ENCODE results near the gene FARS2. TPM values are rescaled to one million over a fixed set of nuclear protein-coding genes. Genes with fewer than 3 reads are reported as not detected.

The FARS2 gene
- total RNA-seq, 5 donors from 2014 or later (not counting 1 experiment from before 2014, with no cell fraction given) = 17.9 to 24.2 (median 20.3) TPM

- ChIA-PET POLR2A (no interaction called here), CTCF (no interaction called here)
- no peak for ATAC-seq (replicated peaks in 1 of 4)
- no peak overlapping the region for H3K4me3 Mint-ChIP-seq
- Histone ChIP-seq H3K27me3 (replicated peaks in 1 of 2; ENCODE audit: control insufficient read depth in 2 of 2, extremely low read depth in 1 of 2, insufficient read depth in 2 of 2, low read length in 1 of 2) (no peaks in the 10 kb centered on the region), H3K27ac (ENCODE audit: low read length) (no peak overlapping the region), H3K36me3 (ENCODE audit: control insufficient read depth in 2 of 2, extremely low read depth in 1 of 2, insufficient read depth in 1 of 2, low read length in 1 of 2) (no peaks in the 10 kb centered on the region), H3K9me3 (no peaks in the 10 kb centered on the region), H3K4me1 (ENCODE audit: control insufficient read depth in 1 of 2, extremely low read depth in 1 of 2, insufficient read depth in 2 of 2, low read length in 2 of 2) (peaks cover 0 to 5% of the 10 kb centered on the region in 2 experiments), H3K4me3 (ENCODE audit: control insufficient read depth in 1 of 2, extremely low read depth in 1 of 2, low read length in 1 of 2) (no peak overlapping the region)
- H3K9me3 Mint-ChIP-seq = peaks cover 0 to 3% (median 0%) of the 10 kb centered on the region in 3 donors
- H3K4me1 Mint-ChIP-seq = peaks cover 2 to 7% (median 2%) of the 10 kb centered on the region in 3 donors
- peaks cover 38% of the 10 kb centered on the region for H3K36me3 Mint-ChIP-seq
- no peak overlapping the region for H3K27ac Mint-ChIP-seq
- DNase-seq = no peak
- H3K27me3 Mint-ChIP-seq = no peaks in the 10 kb centered on the region
- no CpG with 5 or more reads among the region's 1 CpG for WGBS (ENCODE audit: insufficient coverage)
Observed at GRCh38 chr6:5536644-5537043, 275.3 kb downstream of the FARS2 start.

GRCh38 chr6:5537132-5537531 is 275.8 kb downstream of the FARS2 start:
- DNase-seq (no peak), ATAC-seq (replicated peaks in 1 of 4) (no peak)
- H3K9me3 ChIP-seq = no peaks in the 10 kb centered on the region
- H3K27me3 ChIP-seq (replicated peaks in 1 of 2; ENCODE audit: control insufficient read depth in 2 of 2, extremely low read depth in 1 of 2, insufficient read depth in 2 of 2, low read length in 1 of 2) = no peaks in the 10 kb centered on the region
- POLR2A ChIA-PET = no interaction called here
- H3K9me3 Mint-ChIP-seq = peaks cover 0 to 3% (median 0%) of the 10 kb centered on the region in 3 donors
- H3K27ac Mint-ChIP-seq = no peak overlapping the region
- no peak overlapping the region for H3K27ac ChIP-seq (ENCODE audit: low read length)
- no peaks in the 10 kb centered on the region for H3K27me3 Mint-ChIP-seq
- no peak overlapping the region for H3K4me3 ChIP-seq (ENCODE audit: control insufficient read depth in 1 of 2, extremely low read depth in 1 of 2, low read length in 1 of 2)
- H3K36me3 Mint-ChIP-seq = peaks cover 38% of the 10 kb centered on the region
- H3K4me1 Mint-ChIP-seq = peaks cover 2 to 3% (median 2%) of the 10 kb centered on the region in 3 donors
- peaks cover 0 to 1% of the 10 kb centered on the region in 2 experiments for H3K4me1 ChIP-seq (ENCODE audit: control insufficient read depth in 1 of 2, extremely low read depth in 1 of 2, insufficient read depth in 2 of 2, low read length in 2 of 2)
- no peak overlapping the region for H3K4me3 Mint-ChIP-seq
- no peaks in the 10 kb centered on the region for H3K36me3 ChIP-seq (ENCODE audit: control insufficient read depth in 2 of 2, extremely low read depth in 1 of 2, insufficient read depth in 1 of 2, low read length in 1 of 2)
- CTCF ChIA-PET = no interaction called here
- whole genome bisulfite sequencing (ENCODE audit: insufficient coverage) = 100% methylated on average over 5 of the region's 8 CpGs

- DNase-seq (no peak), ATAC-seq (replicated peaks in 1 of 4) (no peak)
- H3K36me3 ChIP-seq (ENCODE audit: control insufficient read depth in 2 of 2, extremely low read depth in 1 of 2, insufficient read depth in 1 of 2, low read length in 1 of 2) = no peaks in the 10 kb centered on the region
- peaks cover 38% of the 10 kb centered on the region for H3K36me3 Mint-ChIP-seq
- ChIA-PET POLR2A (no interaction called here), CTCF (no interaction called here)
- peaks cover 0 to 2% (median 2%) of the 10 kb centered on the region in 3 donors for H3K4me1 Mint-ChIP-seq
- no peaks in the 10 kb centered on the region for H3K4me1 ChIP-seq (ENCODE audit: control insufficient read depth in 1 of 2, extremely low read depth in 1 of 2, insufficient read depth in 2 of 2, low read length in 2 of 2)
- no peak overlapping the region for H3K4me3 Mint-ChIP-seq
- no peaks in the 10 kb centered on the region for H3K9me3 ChIP-seq
- no CpG with 5 or more reads among the region's 1 CpG for WGBS (ENCODE audit: insufficient coverage)
- no peak overlapping the region for H3K27ac Mint-ChIP-seq
- H3K9me3 Mint-ChIP-seq = peaks cover 0 to 3% (median 0%) of the 10 kb centered on the region in 3 donors
- no peaks in the 10 kb centered on the region for H3K27me3 ChIP-seq (replicated peaks in 1 of 2; ENCODE audit: control insufficient read depth in 2 of 2, extremely low read depth in 1 of 2, insufficient read depth in 2 of 2, low read length in 1 of 2)
- H3K27ac ChIP-seq (ENCODE audit: low read length) = no peak overlapping the region
- H3K27me3 Mint-ChIP-seq = no peaks in the 10 kb centered on the region
- H3K4me3 ChIP-seq (ENCODE audit: control insufficient read depth in 1 of 2, extremely low read depth in 1 of 2, low read length in 1 of 2) = no peak overlapping the region
Observed at GRCh38 chr6:5537967-5538366, 276.7 kb downstream of the FARS2 start.

- 87% methylated on average over 7 of the region's 8 CpGs for WGBS (ENCODE audit: insufficient coverage)
- ATAC-seq (replicated peaks in 1 of 4) (no peak), DNase-seq (no peak)
- Histone ChIP-seq H3K4me3 (ENCODE audit: control insufficient read depth in 1 of 2, extremely low read depth in 1 of 2, low read length in 1 of 2) (no peak overlapping the region), H3K27me3 (replicated peaks in 1 of 2; ENCODE audit: control insufficient read depth in 2 of 2, extremely low read depth in 1 of 2, insufficient read depth in 2 of 2, low read length in 1 of 2) (no peaks in the 10 kb centered on the region), H3K4me1 (ENCODE audit: control insufficient read depth in 1 of 2, extremely low read depth in 1 of 2, insufficient read depth in 2 of 2, low read length in 2 of 2) (no peaks in the 10 kb centered on the region), H3K36me3 (ENCODE audit: control insufficient read depth in 2 of 2, extremely low read depth in 1 of 2, insufficient read depth in 1 of 2, low read length in 1 of 2) (peaks cover 0 to 4% of the 10 kb centered on the region in 2 donors), H3K27ac (ENCODE audit: low read length) (no peak overlapping the region), H3K9me3 (no peaks in the 10 kb centered on the region)
- H3K27ac Mint-ChIP-seq = no peak overlapping the region
- CTCF ChIA-PET = no interaction called here
- H3K9me3 Mint-ChIP-seq = no peaks in the 10 kb centered on the region
- H3K36me3 Mint-ChIP-seq = peaks cover 41% of the 10 kb centered on the region
- no peak overlapping the region for H3K4me3 Mint-ChIP-seq
- H3K4me1 Mint-ChIP-seq = peaks cover 0 to 2% (median 2%) of the 10 kb centered on the region in 3 donors
- H3K27me3 Mint-ChIP-seq = no peaks in the 10 kb centered on the region
- POLR2A ChIA-PET = no interaction called here
Observed at GRCh38 chr6:5540370-5540769, 279.1 kb downstream of the FARS2 start.

GRCh38 chr6:5541025-5541424 is 279.7 kb downstream of the FARS2 start:
- Histone ChIP-seq H3K36me3 (ENCODE audit: control insufficient read depth in 2 of 2, extremely low read depth in 1 of 2, insufficient read depth in 1 of 2, low read length in 1 of 2) (peaks cover 0 to 5% of the 10 kb centered on the region in 2 donors), H3K27me3 (replicated peaks in 1 of 2; ENCODE audit: control insufficient read depth in 2 of 2, extremely low read depth in 1 of 2, insufficient read depth in 2 of 2, low read length in 1 of 2) (no peaks in the 10 kb centered on the region), H3K4me3 (ENCODE audit: control insufficient read depth in 1 of 2, extremely low read depth in 1 of 2, low read length in 1 of 2) (no peak overlapping the region), H3K27ac (ENCODE audit: low read length) (no peak overlapping the region), H3K9me3 (no peaks in the 10 kb centered on the region), H3K4me1 (ENCODE audit: control insufficient read depth in 1 of 2, extremely low read depth in 1 of 2, insufficient read depth in 2 of 2, low read length in 2 of 2) (no peaks in the 10 kb centered on the region)
- Mint-ChIP-seq H3K27me3 (no peaks in the 10 kb centered on the region), H3K27ac (no peak overlapping the region), H3K4me3 (no peak overlapping the region), H3K9me3 (no peaks in the 10 kb centered on the region), H3K36me3 (peaks cover 43% of the 10 kb centered on the region), H3K4me1 (peaks cover 0 to 2% (median 2%) of the 10 kb centered on the region in 3 donors)
- CTCF ChIA-PET = no interaction called here
- DNase-seq = no peak
- POLR2A ChIA-PET = no interaction called here
- no CpG with 5 or more reads among the region's 3 CpGs for WGBS (ENCODE audit: insufficient coverage)
- no peak for ATAC-seq (replicated peaks in 1 of 4)

GRCh38 chr6:5541751-5542432 is 280.6 kb downstream of the FARS2 start:
- ChIA-PET CTCF (no interaction called here), POLR2A (no interaction called here)
- Histone ChIP-seq H3K4me1 (ENCODE audit: control insufficient read depth in 1 of 2, extremely low read depth in 1 of 2, insufficient read depth in 2 of 2, low read length in 2 of 2) (no peaks in the 10 kb centered on the region), H3K4me3 (ENCODE audit: control insufficient read depth in 1 of 2, extremely low read depth in 1 of 2, low read length in 1 of 2) (no peak overlapping the region), H3K9me3 (no peaks in the 10 kb centered on the region), H3K36me3 (ENCODE audit: control insufficient read depth in 2 of 2, extremely low read depth in 1 of 2, insufficient read depth in 1 of 2, low read length in 1 of 2) (peaks cover 0 to 5% of the 10 kb centered on the region in 2 donors), H3K27me3 (replicated peaks in 1 of 2; ENCODE audit: control insufficient read depth in 2 of 2, extremely low read depth in 1 of 2, insufficient read depth in 2 of 2, low read length in 1 of 2) (no peaks in the 10 kb centered on the region), H3K27ac (ENCODE audit: low read length) (no peak overlapping the region)
- ATAC-seq (replicated peaks in 1 of 4) = no peak
- no peak overlapping the region for H3K4me3 Mint-ChIP-seq
- no peaks in the 10 kb centered on the region for H3K9me3 Mint-ChIP-seq
- no CpG with 5 or more reads among the region's 1 CpG for WGBS (ENCODE audit: insufficient coverage)
- peaks cover 0 to 2% (median 2%) of the 10 kb centered on the region in 3 donors for H3K4me1 Mint-ChIP-seq
- H3K36me3 Mint-ChIP-seq = peaks cover 45% of the 10 kb centered on the region
- DNase-seq = no peak
- H3K27ac Mint-ChIP-seq = no peak overlapping the region
- no peaks in the 10 kb centered on the region for H3K27me3 Mint-ChIP-seq
